GM12878 (cell line): ENCODE data around the gene DHRS1. TPM values are rescaled to one million over a fixed set of nuclear protein-coding genes. Genes with fewer than 3 reads are reported as not detected.

ENCODE experiments used
- ATAC-seq: fragments of 200-7000 bp; cut with Tn5 transposase; 3 replicates; pipeline ENCODE4 v1.9.1; 2020; ENCODE audit warnings: mild to moderate bottlenecking, moderate library complexity
- BruUV-seq: library from RNA; stranded (reverse); fragments of 400-500 nt; replicated peaks from 2 replicates; lab custom pipeline; 2021; lab: Mats Ljungman, UMichigan
- CTCF ChIA-PET: fragments of 300-600 bp; sonication (Branson Sonifier 250); formaldehyde crosslinking; extraction: SDS; loops from one replicate; lab custom pipeline; 2021; ENCODE audit warnings: inconsistent platforms; lab: Yijun Ruan, JAX
- POLR2A ChIA-PET: fragments of 350-600 bp; formaldehyde crosslinking; extraction: SDS; loops from one replicate; lab custom pipeline; 2021; ENCODE audit warnings: inconsistent platforms; lab: Charles Lee
- RAD21 ChIA-PET: fragments of 300-600 bp; sonication (Branson Sonifier 250); formaldehyde crosslinking; loops from one replicate; lab custom pipeline; 2023; ENCODE audit warnings: antibody characterized with exemption; ENCODE audit not compliant: unreplicated experiment; lab: Charles Lee
- SMC1A ChIA-PET: fragments of 300-600 bp; sonication (Branson Sonifier 250); formaldehyde crosslinking; loops from one replicate; lab custom pipeline; 2023; ENCODE audit not compliant: unreplicated experiment, uncharacterized antibody; lab: Charles Lee
- DNase-seq: peaks from one replicate; pipeline ENCODE4 v3.0.0-alpha.2; 2011; ENCODE audit warnings: low read depth, low spot score
- FAIRE-seq: peaks from 3 replicates; lab custom pipeline; 2011; peaks lifted over from hg19 to GRCh38; lab: Jason Lieb, UNC
- H2AFZ ChIP-seq: 2 replicates; pipeline ENCODE4 v1.6.0; 2011; ENCODE audit warnings: low read depth, low read length, control low read depth; ENCODE audit not compliant: control insufficient read depth
- H3K27ac ChIP-seq: 2 replicates; pipeline ENCODE4 v1.5.1; 2011; ENCODE audit warnings: control low read depth; ENCODE audit not compliant: control insufficient read depth, insufficient read depth
- H3K27me3 ChIP-seq, 2 experiments: replicated peaks in 1 of 2; 2 replicates each; pipeline versions ENCODE4 v1.6.0 to v1.6.1; 2011; ENCODE audit warnings: low read length in 1 of 2; ENCODE audit not compliant: control insufficient read depth in 2 of 2, insufficient read depth in 2 of 2
- H3K36me3 ChIP-seq, 2 experiments: 2 replicates each; pipeline ENCODE4 v1.5.1; 2011; ENCODE audit warnings: low read length in 1 of 2; ENCODE audit not compliant: control insufficient read depth in 2 of 2, insufficient read depth in 2 of 2
- H3K4me1 ChIP-seq: 2 replicates; pipeline ENCODE4 v1.6.1; 2011; ENCODE audit warnings: mild to moderate bottlenecking, low read length, moderate library complexity, mixed read lengths; ENCODE audit not compliant: control insufficient read depth, insufficient read depth
- H3K4me2 ChIP-seq: 2 replicates; pipeline ENCODE4 v1.6.0; 2011; ENCODE audit warnings: control low read depth; ENCODE audit not compliant: control insufficient read depth, insufficient read depth
- H3K4me3 ChIP-seq: fragments of 200-600 bp; sonication (generic); 2 replicates; pipeline ENCODE4 v1.5.1; 2016
- H3K79me2 ChIP-seq: 2 replicates; pipeline ENCODE4 v1.6.0; 2011; ENCODE audit warnings: low read length; ENCODE audit not compliant: control insufficient read depth, insufficient read depth
- H3K9ac ChIP-seq: 2 replicates; pipeline ENCODE4 v1.8.0; 2011; ENCODE audit warnings: low read length, control low read depth, mixed read lengths; ENCODE audit not compliant: control insufficient read depth, insufficient read depth
- H3K9me3 ChIP-seq: replicated peaks from 3 replicates; pipeline ENCODE4 v1.5.1; 2011; ENCODE audit warnings: mild to moderate bottlenecking, low read length; ENCODE audit not compliant: control insufficient read depth, insufficient read depth
- H4K20me1 ChIP-seq: 2 replicates; pipeline ENCODE4 v1.6.0; 2011; ENCODE audit not compliant: control insufficient read depth, insufficient read depth
- CHD4 ChIP-seq: fragments of 200-600 bp; sonication (generic); IDR thresholded peaks from 2 replicates; pipeline ENCODE4 v1.6.1; 2016; ENCODE audit warnings: mild to moderate bottlenecking
- E2F8 ChIP-seq: fragments of 450-650 bp; IDR thresholded peaks from 2 replicates; pipeline ENCODE4 v1.6.1; 2018; ENCODE audit warnings: mild to moderate bottlenecking, low read depth, moderate library complexity; ENCODE audit not compliant: partially characterized antibody
- HDGF ChIP-seq: fragments of 450-650 bp; IDR thresholded peaks from 2 replicates; pipeline ENCODE4 v1.6.1; 2016; ENCODE audit warnings: antibody characterized with exemption
- MAX ChIP-seq: IDR thresholded peaks from 2 replicates; pipeline ENCODE4 v1.6.1; 2012; ENCODE audit warnings: low read depth, low read length, improper control_type of control experiment
- MXI1 ChIP-seq: fragments of 150-350 bp; IDR thresholded peaks from 2 replicates; pipeline ENCODE4 v1.6.1; 2011; ENCODE audit warnings: low read depth, mild to moderate bottlenecking, inconsistent platforms, low read length, improper control_type of control experiment
- NRF1 ChIP-seq: conservative IDR thresholded peaks from 2 replicates; pipeline ENCODE4 v1.6.1; 2011; ENCODE audit warnings: mild to moderate bottlenecking, low read depth, low read length, improper control_type of control experiment
- SIN3A ChIP-seq: IDR thresholded peaks from 2 replicates; pipeline ENCODE4 v1.6.1; 2012; ENCODE audit warnings: low read depth, low read length, improper control_type of control experiment
- TBL1XR1 ChIP-seq: IDR thresholded peaks from 2 replicates; pipeline ENCODE4 v1.6.1; 2012; ENCODE audit warnings: low read depth, low read length, improper control_type of control experiment
- WGBS: methylation state at CpG from one replicate; pipeline ENCODE4 v1.1.6; 2016; ENCODE audit warnings: low lambda C conversion rate; ENCODE audit not compliant: insufficient replicate concordance, insufficient coverage; ENCODE audit errors: missing lambda C conversion rate; 5-methylcytosine and 5-hydroxymethylcytosine counted together
- in situ Hi-C: fragments of 300-500 bp; cut with MboI; formaldehyde crosslinking; loops from 9 replicates; pipeline ENCODE4 v1.14.3; 2018; ENCODE audit warnings: mixed read lengths
- intact Hi-C: fragments of 100-400 bp; cut with micrococcal nuclease; formaldehyde crosslinking; loops from one replicate; pipeline ENCODE4 v1.14.2; 2022; ENCODE audit not compliant: unreplicated experiment
- polyA plus RNA-seq, 11 experiments: library from polyadenylated mRNA; depleted of rRNA in 4 of 11; unstranded in 6 of 11; stranded (reverse) in 5 of 11; fragments of >200 nt; fragmentation: Nextera tagmentation in 4 of 11; fragmentation: Illumina TruSeq in 1 of 11; extraction: Ambion mirVana in 4 of 11; extraction: Trizol in 1 of 11; gene quantifications; 1 replicate in 1 of 11; 2 replicates in 10 of 11; pipeline versions ENCODE4 v1.2.1 to v1.2.3, GENCODE V29; 2011 to 2016; ENCODE audit warnings: inconsistent platforms in 2 of 11, missing spikeins in 2 of 11, low read depth in 1 of 11
- total RNA-seq, 4 experiments: library from RNA; depleted of rRNA in 3 of 4; stranded (reverse); fragments of >200 nt in 3 of 4; fragmentation: Illumina TruSeq in 1 of 4; extraction: Trizol in 1 of 4; gene quantifications; 2 replicates each; pipeline versions ENCODE4 v1.2.1 to v1.2.3, GENCODE V29; 2013 to 2021

DHRS1 gene
- total and polyA plus RNA-seq, 10 of the 15 experiments (the other 5 are each of a cell fraction or from before 2014, with no cell fraction given): 12.1 to 45.0 (median 25.7) TPM

GRCh38 chr14:24270537-24271133 lies 28.9 kb downstream of the DHRS1 start:
- Histone ChIP-seq H2AFZ (peak overlapping the region; percentile 91), H3K4me2 (peak overlapping the region; percentile 35), H3K4me3 (peak overlapping the region; percentile 88), H3K27me3 (no peaks in the 10 kb centered on the region), H4K20me1 (no peaks in the 10 kb centered on the region), H3K27ac (peak overlapping the region; percentile 99), H3K79me2 (peaks cover 13% of the 10 kb centered on the region), H3K9me3 (no peaks in the 10 kb centered on the region), H3K4me1 (peaks cover 25% of the 10 kb centered on the region), H3K9ac (peak overlapping the region; percentile 99), H3K36me3 (peaks cover 3 to 18% of the 10 kb centered on the region in 2 experiments; a peak in 3 of 4 replicates)
- DNase-seq (no peak), ATAC-seq (peak; percentile 14), FAIRE-seq (no peak)
- ChIA-PET POLR2A (interaction anchor here (0.5 to 10.9 kb wide), 15 partner anchors 9 to 160 kb away, joined by 3 to 171 read pairs (median 5); partner anchors contain the start of genes DHRS1, MDP1, NOP9 and PSME1), SMC1A (interaction anchor here (1.0 to 8.9 kb wide), 14 partner anchors 9 to 172 kb away, joined by 3 to 141 read pairs (median 5); partner anchors contain the start of genes DCAF11, DHRS1, IPO4 and NOP9), RAD21 (interaction anchor here (1.0 to 5.6 kb wide), 11 partner anchors 9 to 124 kb away, joined by 3 to 59 read pairs (median 7); partner anchors contain the start of genes CIDEB, IPO4, IRF9 and PSME2), CTCF (interaction anchor here (0.6 to 17.1 kb wide), 18 partner anchors 9 to 160 kb away, joined by 3 to 269 read pairs (median 4); partner anchors contain the start of genes CBLN3, CHMP4A, CIDEB and DHRS1)
- in situ Hi-C loops (no loop called here), intact Hi-C loops (loop anchor here (1.0 to 2.0 kb wide), 4 partner anchors 23 to 54 kb away; partner anchors contain the start of genes MDP1 and TINF2)
- BruUV-seq: no TSS peak
- 3% methylated on average over 13 of the region's 13 CpGs for WGBS
- TF ChIP-seq MAX (no peak; the same call in 1 of the 2 replicates), TBL1XR1 (no peak), CHD4 (no peak), E2F8 (no peak), MXI1 (no peak), NRF1 (no peak), SIN3A (no peak), HDGF (0 out of 2 replicates have a peak, but pooled peaks have one; percentile 53)
